K562 (cell line): ENCODE measurements around the gene MAPT. TPM values are rescaled to one million over a fixed set of nuclear protein-coding genes. Genes with fewer than 3 reads are reported as not detected.

Experiments
- CBX5 ChIP-seq: IDR thresholded peaks from 2 replicates; pipeline ENCODE4 v1.6.1; 2014; ENCODE audit warnings: low read depth, borderline replicate concordance
- DMBX1 ChIP-seq: fragments of 250-450 bp; sonication (Bioruptor Pico); IDR thresholded peaks from 2 replicates; pipeline ENCODE4 v1.8.0; 2022; ENCODE audit warnings: inconsistent platforms, mild to moderate bottlenecking, moderate library complexity, borderline replicate concordance
- DNMT1 ChIP-seq: fragments of 450-650 bp; IDR thresholded peaks from 2 replicates; pipeline ENCODE4 v1.6.1; 2016; ENCODE audit warnings: antibody characterized with exemption, mild to moderate bottlenecking
- GABPA ChIP-seq: fragments of 200-800 bp; sonication (Bioruptor generic); conservative IDR thresholded peaks from 2 replicates; pipeline ENCODE4 v1.6.1; 2016; ENCODE audit warnings: low read depth, missing genetic modification characterization, missing compliant biosample characterization
- HNRNPH1 ChIP-seq: fragments of 200-400 bp; formaldehyde crosslinking; optimal IDR thresholded peaks from 2 replicates; pipeline ENCODE3; 2017; ENCODE audit warnings: low read depth, mild to moderate bottlenecking, low read length, moderate library complexity
- KLF1 ChIP-seq: fragments of 450-650 bp; IDR thresholded peaks from 2 replicates; pipeline ENCODE4 v1.6.1; 2016; ENCODE audit warnings: missing genetic modification characterization, missing compliant biosample characterization
- LEF1 ChIP-seq: fragments of 450-650 bp; IDR thresholded peaks from 2 replicates; pipeline ENCODE4 v1.6.1; 2016; ENCODE audit warnings: mild to moderate bottlenecking
- MCM3 ChIP-seq: fragments of 450-650 bp; IDR thresholded peaks from 2 replicates; pipeline ENCODE4 v1.6.1; 2016
- MCM5 ChIP-seq: fragments of 450-650 bp; IDR thresholded peaks from 2 replicates; pipeline ENCODE4 v1.6.1; 2016; ENCODE audit warnings: low read depth
- NFXL1 ChIP-seq: fragments of 450-650 bp; formaldehyde crosslinking; IDR thresholded peaks from 2 replicates; pipeline ENCODE4 v1.4.0; 2021; ENCODE audit warnings: mild to moderate bottlenecking
- NR1H2 ChIP-seq: sonication (generic); formaldehyde crosslinking; IDR thresholded peaks from 2 replicates; pipeline ENCODE4 v1.4.0; 2020; ENCODE audit warnings: mild to moderate bottlenecking, missing genetic modification reagents
- PURB ChIP-seq: sonication (generic); formaldehyde crosslinking; IDR thresholded peaks from 2 replicates; pipeline ENCODE4 v1.9.0; 2021; ENCODE audit warnings: low read depth, mild to moderate bottlenecking, missing genetic modification reagents
- SIX5 ChIP-seq, 2 experiments: IDR thresholded peaks; 2 replicates each; pipeline ENCODE4 v1.6.1; 2011; ENCODE audit warnings: low read length in 2 of 2, borderline replicate concordance in 1 of 2, low read depth in 1 of 2, mild to moderate bottlenecking in 1 of 2, moderate library complexity in 1 of 2; ENCODE audit not compliant: insufficient read depth in 1 of 2
- SP1 ChIP-seq: sonication (generic); formaldehyde crosslinking; IDR thresholded peaks from 2 replicates; pipeline ENCODE4 v1.8.1; 2022; ENCODE audit warnings: mild to moderate bottlenecking, missing genetic modification reagents
- SRF ChIP-seq, 2 experiments: fragments of 250-450, 450-650 bp in 1 of 2; sonication (Bioruptor Pico) in 1 of 2; sonication (generic) in 1 of 2; formaldehyde crosslinking; IDR thresholded peaks; 2 replicates each; pipeline versions ENCODE4 v1.5.0 to v1.5.1; 2020 to 2022; ENCODE audit warnings: mild to moderate bottlenecking in 1 of 2, missing genetic modification reagents in 1 of 2
- TARDBP ChIP-seq: fragments of 450-650 bp; IDR thresholded peaks from 2 replicates; pipeline ENCODE4 v1.6.1; 2016
- ZC3H11A ChIP-seq: IDR thresholded peaks from 2 replicates; pipeline ENCODE4 v1.6.1; 2012; ENCODE audit warnings: low read depth, low read length, improper control_type of control experiment
- polyA plus RNA-seq, 8 experiments: library from polyadenylated mRNA; depleted of rRNA in 4 of 8; stranded (reverse) in 5 of 8; unstranded in 3 of 8; fragments of >200 nt; fragmentation: Nextera tagmentation in 2 of 8; fragmentation: Illumina TruSeq in 1 of 8; extraction: Ambion mirVana in 2 of 8; extraction: Trizol in 1 of 8; gene quantifications; 2 replicates each; pipeline versions ENCODE4 v1.2.1 to v1.2.3, GENCODE V29; 2011 to 2014; ENCODE audit warnings: inconsistent platforms in 1 of 8, missing spikeins in 1 of 8
- total RNA-seq, 7 experiments: library from RNA; depleted of rRNA in 6 of 7; stranded (reverse); fragments of >200 nt in 6 of 7; fragmentation: Illumina TruSeq in 2 of 7; extraction: Trizol in 2 of 7; gene quantifications; 2 replicates each; pipeline versions ENCODE4 v1.2.1 to v1.2.3, GENCODE V29; 2011 to 2021; ENCODE audit warnings: low replicate concordance in 1 of 7
- TF ChIP-seq, protein P1 (sequence below), 2 experiments: fragments of 450-650 bp in 1 of 2; sonication (generic) in 1 of 2; formaldehyde crosslinking; conservative IDR thresholded peaks; 2 replicates each; pipeline versions ENCODE4 v1.4.0 to v1.8.1; 2020 to 2022; ENCODE audit warnings: mild to moderate bottlenecking in 1 of 2, missing genetic modification reagents in 1 of 2
- TF ChIP-seq, protein P2 (sequence below): fragments of 450-650 bp; IDR thresholded peaks from 2 replicates; pipeline ENCODE4 v1.6.1; 2017; ENCODE audit warnings: antibody characterized with exemption
- TF ChIP-seq, protein P3 (sequence below): fragments of 200-400 bp; formaldehyde crosslinking; IDR thresholded peaks from 2 replicates; pipeline ENCODE4 v1.6.1; 2017; ENCODE audit warnings: mild to moderate bottlenecking, low read depth, low read length, moderate library complexity
- TF ChIP-seq, protein P4 (sequence below): fragments of 250-450 bp; sonication (Bioruptor Pico); IDR thresholded peaks from 2 replicates; pipeline ENCODE4 v1.8.0; 2021; ENCODE audit warnings: moderate library complexity, mild to moderate bottlenecking, inconsistent platforms

The MAPT gene
- total and polyA plus RNA-seq, 9 of the 15 experiments (the other 6 are each of a cell fraction or from before 2014, with no cell fraction given): 0.04 to 1.1 (median 0.36) TPM

GRCh38 chr17:45976755-45977505, 82.6 kb downstream of the MAPT start (continued):
- TF ChIP-seq, protein P1, sequence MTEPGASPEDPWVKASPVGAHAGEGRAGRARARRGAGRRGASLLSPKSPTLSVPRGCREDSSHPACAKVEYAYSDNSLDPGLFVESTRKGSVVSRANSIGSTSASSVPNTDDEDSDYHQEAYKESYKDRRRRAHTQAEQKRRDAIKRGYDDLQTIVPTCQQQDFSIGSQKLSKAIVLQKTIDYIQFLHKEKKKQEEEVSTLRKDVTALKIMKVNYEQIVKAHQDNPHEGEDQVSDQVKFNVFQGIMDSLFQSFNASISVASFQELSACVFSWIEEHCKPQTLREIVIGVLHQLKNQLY (CRISPR knock-in tag; conservative IDR thresholded peaks at IDR 0.05): no peak
- TF ChIP-seq, protein P2, sequence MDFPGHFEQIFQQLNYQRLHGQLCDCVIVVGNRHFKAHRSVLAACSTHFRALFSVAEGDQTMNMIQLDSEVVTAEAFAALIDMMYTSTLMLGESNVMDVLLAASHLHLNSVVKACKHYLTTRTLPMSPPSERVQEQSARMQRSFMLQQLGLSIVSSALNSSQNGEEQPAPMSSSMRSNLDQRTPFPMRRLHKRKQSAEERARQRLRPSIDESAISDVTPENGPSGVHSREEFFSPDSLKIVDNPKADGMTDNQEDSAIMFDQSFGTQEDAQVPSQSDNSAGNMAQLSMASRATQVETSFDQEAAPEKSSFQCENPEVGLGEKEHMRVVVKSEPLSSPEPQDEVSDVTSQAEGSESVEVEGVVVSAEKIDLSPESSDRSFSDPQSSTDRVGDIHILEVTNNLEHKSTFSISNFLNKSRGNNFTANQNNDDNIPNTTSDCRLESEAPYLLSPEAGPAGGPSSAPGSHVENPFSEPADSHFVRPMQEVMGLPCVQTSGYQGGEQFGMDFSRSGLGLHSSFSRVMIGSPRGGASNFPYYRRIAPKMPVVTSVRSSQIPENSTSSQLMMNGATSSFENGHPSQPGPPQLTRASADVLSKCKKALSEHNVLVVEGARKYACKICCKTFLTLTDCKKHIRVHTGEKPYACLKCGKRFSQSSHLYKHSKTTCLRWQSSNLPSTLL: no peak
- TF ChIP-seq MCM5 (no peak), SP1 (CRISPR knock-in tag) (no peak), TARDBP (no peak), SIX5 (IDR thresholded peaks at IDR 0.05; ENCODE audit: borderline replicate concordance in 1 of 2, insufficient read depth in 1 of 2, low read depth in 1 of 2, low read length in 2 of 2) (no peak), MCM3 (no peak), ZC3H11A (no peak), PURB (CRISPR knock-in tag) (no peak), DNMT1 (no peak), KLF1 (tag) (0 out of 2 replicates have a peak, but pooled peaks have one; percentile 35), HNRNPH1 (no peak), DMBX1 (peak; percentile 91), SRF (CRISPR knock-in tag; IDR thresholded peaks at IDR 0.05) (no peak; a peak in 1 of 4 replicates), NFXL1 (CRISPR knock-in tag) (no peak), GABPA (tag) (0 out of 2 replicates have a peak, but pooled peaks have one; percentile 11), LEF1 (peak; percentile 77), CBX5 (peak; percentile 15; the same call in 1 of the 2 replicates), NR1H2 (no peak)
- TF ChIP-seq, protein P3, sequence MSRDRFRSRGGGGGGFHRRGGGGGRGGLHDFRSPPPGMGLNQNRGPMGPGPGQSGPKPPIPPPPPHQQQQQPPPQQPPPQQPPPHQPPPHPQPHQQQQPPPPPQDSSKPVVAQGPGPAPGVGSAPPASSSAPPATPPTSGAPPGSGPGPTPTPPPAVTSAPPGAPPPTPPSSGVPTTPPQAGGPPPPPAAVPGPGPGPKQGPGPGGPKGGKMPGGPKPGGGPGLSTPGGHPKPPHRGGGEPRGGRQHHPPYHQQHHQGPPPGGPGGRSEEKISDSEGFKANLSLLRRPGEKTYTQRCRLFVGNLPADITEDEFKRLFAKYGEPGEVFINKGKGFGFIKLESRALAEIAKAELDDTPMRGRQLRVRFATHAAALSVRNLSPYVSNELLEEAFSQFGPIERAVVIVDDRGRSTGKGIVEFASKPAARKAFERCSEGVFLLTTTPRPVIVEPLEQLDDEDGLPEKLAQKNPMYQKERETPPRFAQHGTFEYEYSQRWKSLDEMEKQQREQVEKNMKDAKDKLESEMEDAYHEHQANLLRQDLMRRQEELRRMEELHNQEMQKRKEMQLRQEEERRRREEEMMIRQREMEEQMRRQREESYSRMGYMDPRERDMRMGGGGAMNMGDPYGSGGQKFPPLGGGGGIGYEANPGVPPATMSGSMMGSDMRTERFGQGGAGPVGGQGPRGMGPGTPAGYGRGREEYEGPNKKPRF: no peak
- TF ChIP-seq, protein P4, sequence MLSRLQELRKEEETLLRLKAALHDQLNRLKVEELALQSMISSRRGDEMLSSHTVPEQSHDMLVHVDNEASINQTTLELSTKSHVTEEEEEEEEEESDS (CRISPR knock-in tag): no peak
